Peyer's patch (tissue), 4 donors: ENCODE data around the gene DDX3X.
"Not testable (repeated sequence)": the region's sequence is repeated elsewhere in the genome, so short reads cannot be mapped to it uniquely, and the experiment has no call there.

Experiments used
- POLR2A ChIP-seq, 2 donors: fragments of 450-650 bp; IDR thresholded peaks; one replicate each; pipeline ENCODE4 v1.5.1; 2017; ENCODE audit warnings: antibody characterized with exemption in 2 of 2, mild to moderate bottlenecking in 2 of 2, moderate library complexity in 2 of 2
- TF ChIP-seq, protein P1 (sequence below), 6 experiments: fragments of 450-650 bp in 4 of 6; fragments of 200-600 bp in 2 of 6; sonication (generic) in 1 of 6; IDR thresholded peaks; one replicate each; pipeline ENCODE4 v1.5.1; 2017 to 2019; ENCODE audit warnings: antibody characterized with exemption in 6 of 6, mild to moderate bottlenecking in 3 of 6, moderate library complexity in 1 of 6

DNA sequence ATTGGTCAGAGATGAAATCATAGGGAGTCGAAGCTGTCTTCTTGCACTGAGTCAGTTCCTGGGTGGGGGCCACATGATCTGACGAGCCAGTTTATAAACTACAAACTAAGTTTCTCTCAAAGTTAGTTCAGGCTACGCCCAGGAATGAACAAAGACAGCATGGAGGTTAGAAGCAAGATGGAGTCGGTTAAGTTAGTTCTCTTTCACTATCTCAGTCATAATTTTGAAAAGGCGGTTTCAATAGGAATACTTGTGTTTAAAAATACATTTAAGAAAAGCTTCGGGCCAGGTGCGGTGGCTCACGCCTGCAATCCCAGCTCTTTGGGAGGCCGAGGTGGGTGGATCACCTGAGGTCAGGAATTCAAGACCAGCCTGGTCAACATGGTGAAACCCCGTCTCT lies 77.3 kb downstream of the DDX3X start:
- TF ChIP-seq, protein P1, sequence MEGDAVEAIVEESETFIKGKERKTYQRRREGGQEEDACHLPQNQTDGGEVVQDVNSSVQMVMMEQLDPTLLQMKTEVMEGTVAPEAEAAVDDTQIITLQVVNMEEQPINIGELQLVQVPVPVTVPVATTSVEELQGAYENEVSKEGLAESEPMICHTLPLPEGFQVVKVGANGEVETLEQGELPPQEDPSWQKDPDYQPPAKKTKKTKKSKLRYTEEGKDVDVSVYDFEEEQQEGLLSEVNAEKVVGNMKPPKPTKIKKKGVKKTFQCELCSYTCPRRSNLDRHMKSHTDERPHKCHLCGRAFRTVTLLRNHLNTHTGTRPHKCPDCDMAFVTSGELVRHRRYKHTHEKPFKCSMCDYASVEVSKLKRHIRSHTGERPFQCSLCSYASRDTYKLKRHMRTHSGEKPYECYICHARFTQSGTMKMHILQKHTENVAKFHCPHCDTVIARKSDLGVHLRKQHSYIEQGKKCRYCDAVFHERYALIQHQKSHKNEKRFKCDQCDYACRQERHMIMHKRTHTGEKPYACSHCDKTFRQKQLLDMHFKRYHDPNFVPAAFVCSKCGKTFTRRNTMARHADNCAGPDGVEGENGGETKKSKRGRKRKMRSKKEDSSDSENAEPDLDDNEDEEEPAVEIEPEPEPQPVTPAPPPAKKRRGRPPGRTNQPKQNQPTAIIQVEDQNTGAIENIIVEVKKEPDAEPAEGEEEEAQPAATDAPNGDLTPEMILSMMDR (IDR thresholded peaks at IDR 0.05) = not testable (repeated sequence)
- TF ChIP-seq POLR2A (IDR thresholded peaks at IDR 0.05) = not testable (repeated sequence)
